Trophoblast cell (in vitro differentiated cells and primary cell): ENCODE data around the gene WDR74.

Source experiments
- DNase-seq, 2 donors: peaks; one replicate each; pipeline ENCODE4 v3.0.0-alpha.2; 2016
- H2AFZ ChIP-seq: 2 replicates; pipeline ENCODE4 v1.6.1; 2013; ENCODE audit warnings: low read length, moderate library complexity, mild to moderate bottlenecking; ENCODE audit not compliant: insufficient read depth, poor library complexity
- H2AK5ac ChIP-seq: 2 replicates; pipeline ENCODE4 v1.6.1; 2013; ENCODE audit warnings: mild to moderate bottlenecking, low read length
- H2BK120ac ChIP-seq: 2 replicates; pipeline ENCODE4 v1.6.1; 2013; ENCODE audit warnings: low read length, mild to moderate bottlenecking, moderate library complexity; ENCODE audit not compliant: insufficient read depth, poor library complexity
- H2BK12ac ChIP-seq: 2 replicates; pipeline ENCODE4 v1.6.1; 2013; ENCODE audit warnings: mild to moderate bottlenecking, low read length, moderate library complexity
- H2BK5ac ChIP-seq: 2 replicates; pipeline ENCODE4 v1.6.1; 2013; ENCODE audit warnings: low read length, low read depth, moderate library complexity, mild to moderate bottlenecking; ENCODE audit not compliant: poor library complexity
- H3K14ac ChIP-seq: 2 replicates; pipeline ENCODE4 v1.6.1; 2013; ENCODE audit warnings: mild to moderate bottlenecking, low read length
- H3K18ac ChIP-seq: 2 replicates; pipeline ENCODE4 v1.6.1; 2013; ENCODE audit warnings: mild to moderate bottlenecking, low read length
- H3K23ac ChIP-seq: 2 replicates; pipeline ENCODE4 v1.6.1; 2013; ENCODE audit warnings: low read length
- H3K27ac ChIP-seq: 2 replicates; pipeline ENCODE4 v1.5.1; 2013; ENCODE audit warnings: low read depth, mild to moderate bottlenecking, inconsistent platforms, low read length, moderate library complexity
- H3K27me3 ChIP-seq: 2 replicates; pipeline ENCODE4 v1.6.1; 2013; ENCODE audit warnings: inconsistent platforms, mild to moderate bottlenecking, low read length, moderate library complexity; ENCODE audit not compliant: insufficient read depth
- H3K36me3 ChIP-seq, 2 experiments: 1 replicate in 1 of 2; 2 replicates in 1 of 2; pipeline ENCODE4 v1.6.1; 2013; ENCODE audit warnings: low read length in 2 of 2, mild to moderate bottlenecking in 2 of 2, moderate library complexity in 1 of 2; ENCODE audit not compliant: insufficient read depth in 2 of 2, control insufficient read depth in 1 of 2
- H3K4ac ChIP-seq: 2 replicates; pipeline ENCODE4 v1.6.1; 2013; ENCODE audit warnings: low read depth, mild to moderate bottlenecking, low read length, moderate library complexity
- H3K4me1 ChIP-seq, 2 experiments: 1 replicate in 1 of 2; 2 replicates in 1 of 2; pipeline ENCODE4 v1.6.1; 2013; ENCODE audit warnings: low read length in 2 of 2, mild to moderate bottlenecking in 2 of 2, moderate library complexity in 1 of 2; ENCODE audit not compliant: insufficient read depth in 2 of 2, control insufficient read depth in 1 of 2
- H3K4me2 ChIP-seq: 2 replicates; pipeline ENCODE4 v1.6.1; 2013; ENCODE audit warnings: inconsistent platforms, mild to moderate bottlenecking, low read length, moderate library complexity
- H3K4me3 ChIP-seq: 2 replicates; pipeline ENCODE4 v1.5.1; 2013; ENCODE audit warnings: mild to moderate bottlenecking, low read depth, low read length, inconsistent platforms
- H3K79me1 ChIP-seq: one replicate; pipeline ENCODE4 v1.6.1; 2013; ENCODE audit warnings: low read length
- H3K79me2 ChIP-seq: 2 replicates; pipeline ENCODE4 v1.6.1; 2013; ENCODE audit warnings: low read length, mild to moderate bottlenecking; ENCODE audit not compliant: control insufficient read depth, insufficient read depth, poor library complexity
- H3K9ac ChIP-seq: 2 replicates; pipeline ENCODE4 v1.6.1; 2013; ENCODE audit warnings: mild to moderate bottlenecking, low read length
- H3K9me3 ChIP-seq: 2 replicates; pipeline ENCODE4 v1.6.1; 2013; ENCODE audit warnings: low read depth, mild to moderate bottlenecking, control low read depth, inconsistent platforms, low read length; ENCODE audit not compliant: insufficient read depth
- H4K12ac ChIP-seq: 2 replicates; pipeline ENCODE4 v1.6.1; 2013; ENCODE audit warnings: low read depth, mild to moderate bottlenecking, low read length, moderate library complexity
- H4K8ac ChIP-seq: 2 replicates; pipeline ENCODE4 v1.6.1; 2013; ENCODE audit warnings: low read depth, mild to moderate bottlenecking, low read length, moderate library complexity
- H4K91ac ChIP-seq: one replicate; pipeline ENCODE4 v1.6.1; 2013; ENCODE audit warnings: low read depth, mild to moderate bottlenecking, low read length, moderate library complexity
- WGBS: extraction: QIAGEN DNeasy Blood & Tissue Kit; methylation state at CpG from one replicate; pipeline ENCODE4 v1.1.7; 2013; ENCODE audit warnings: missing lambda C conversion rate; ENCODE audit not compliant: insufficient read length, insufficient coverage; ENCODE audit errors: extremely low coverage; 5-methylcytosine and 5-hydroxymethylcytosine counted together

Gene WDR74

GRCh38 chr11:62816557-62816956 lies 22.8 kb downstream of the WDR74 start:
- no peak overlapping the region for H3K27ac ChIP-seq
- H3K4ac ChIP-seq = no peak overlapping the region
- H3K4me3 ChIP-seq = no peak overlapping the region
- no peak overlapping the region for H2BK5ac ChIP-seq
- H3K9ac ChIP-seq = no peak overlapping the region
- H2AFZ ChIP-seq = no peak overlapping the region
- no peak overlapping the region for H2BK120ac ChIP-seq
- H3K4me1 ChIP-seq = no peaks in the 10 kb centered on the region
- no peaks in the 10 kb centered on the region for H3K79me1 ChIP-seq
- peaks cover 42 to 46% of the 10 kb centered on the region in 2 experiments for H3K36me3 ChIP-seq
- no peak overlapping the region for H2BK12ac ChIP-seq
- no CpG with 5 or more reads among the region's 8 CpGs for WGBS
- H3K18ac ChIP-seq = no peak overlapping the region
- no peaks in the 10 kb centered on the region for H3K9me3 ChIP-seq
- H3K27me3 ChIP-seq = no peaks in the 10 kb centered on the region
- no peak overlapping the region for H4K12ac ChIP-seq
- no peak overlapping the region for H3K23ac ChIP-seq
- H3K79me2 ChIP-seq = no peaks in the 10 kb centered on the region
- DNase-seq = no peak
- H3K14ac ChIP-seq = no peak overlapping the region
- no peak overlapping the region for H4K8ac ChIP-seq
- H4K91ac ChIP-seq = no peak overlapping the region
- no peak overlapping the region for H2AK5ac ChIP-seq
- H3K4me2 ChIP-seq = no peak overlapping the region

- Histone ChIP-seq H3K4ac (no peak overlapping the region), H3K18ac (no peak overlapping the region), H3K79me2 (no peaks in the 10 kb centered on the region), H2BK120ac (no peak overlapping the region), H4K91ac (no peak overlapping the region), H3K14ac (no peak overlapping the region), H4K8ac (no peak overlapping the region), H3K4me1 (peaks cover 0 to 4% of the 10 kb centered on the region in 2 experiments), H3K4me2 (no peak overlapping the region), H4K12ac (no peak overlapping the region), H3K4me3 (no peak overlapping the region), H2AFZ (no peak overlapping the region), H2BK5ac (no peak overlapping the region), H3K27me3 (no peaks in the 10 kb centered on the region), H3K9me3 (no peaks in the 10 kb centered on the region), H2AK5ac (no peak overlapping the region), H3K9ac (no peak overlapping the region), H3K79me1 (no peaks in the 10 kb centered on the region), H2BK12ac (no peak overlapping the region), H3K27ac (no peak overlapping the region), H3K23ac (no peak overlapping the region), H3K36me3 (peaks cover 15 to 17% of the 10 kb centered on the region in 2 experiments)
- no CpG with 5 or more reads among the region's 2 CpGs for WGBS
- DNase-seq = no peak
Observed at GRCh38 chr11:62811659-62812058, 27.7 kb downstream of the WDR74 start.

- H3K4ac ChIP-seq = no peak overlapping the region
- no peak overlapping the region for H3K14ac ChIP-seq
- H3K4me1 ChIP-seq = peaks cover 7 to 12% of the 10 kb centered on the region in 2 experiments
- no peak overlapping the region for H3K18ac ChIP-seq
- no peaks in the 10 kb centered on the region for H3K79me2 ChIP-seq
- H4K8ac ChIP-seq = no peak overlapping the region
- H3K27ac ChIP-seq = no peak overlapping the region
- H3K27me3 ChIP-seq = no peaks in the 10 kb centered on the region
- H3K4me2 ChIP-seq = no peak overlapping the region
- no peak overlapping the region for H2BK5ac ChIP-seq
- H2AFZ ChIP-seq = no peak overlapping the region
- H3K9me3 ChIP-seq = no peaks in the 10 kb centered on the region
- peaks cover under 1% of the 10 kb centered on the region for H3K79me1 ChIP-seq
- no peak overlapping the region for H2BK120ac ChIP-seq
- DNase-seq = no peak
- WGBS = no CpG with 5 or more reads among the region's 1 CpG
- H3K23ac ChIP-seq = no peak overlapping the region
- H3K4me3 ChIP-seq = no peak overlapping the region
- H2BK12ac ChIP-seq = no peak overlapping the region
- H3K9ac ChIP-seq = no peak overlapping the region
- H4K12ac ChIP-seq = no peak overlapping the region
- H2AK5ac ChIP-seq = no peak overlapping the region
- no peak overlapping the region for H4K91ac ChIP-seq
- H3K36me3 ChIP-seq = peaks cover 13 to 14% of the 10 kb centered on the region in 2 experiments
Observed at GRCh38 chr11:62810748-62811147, 28.6 kb downstream of the WDR74 start.

DNA sequence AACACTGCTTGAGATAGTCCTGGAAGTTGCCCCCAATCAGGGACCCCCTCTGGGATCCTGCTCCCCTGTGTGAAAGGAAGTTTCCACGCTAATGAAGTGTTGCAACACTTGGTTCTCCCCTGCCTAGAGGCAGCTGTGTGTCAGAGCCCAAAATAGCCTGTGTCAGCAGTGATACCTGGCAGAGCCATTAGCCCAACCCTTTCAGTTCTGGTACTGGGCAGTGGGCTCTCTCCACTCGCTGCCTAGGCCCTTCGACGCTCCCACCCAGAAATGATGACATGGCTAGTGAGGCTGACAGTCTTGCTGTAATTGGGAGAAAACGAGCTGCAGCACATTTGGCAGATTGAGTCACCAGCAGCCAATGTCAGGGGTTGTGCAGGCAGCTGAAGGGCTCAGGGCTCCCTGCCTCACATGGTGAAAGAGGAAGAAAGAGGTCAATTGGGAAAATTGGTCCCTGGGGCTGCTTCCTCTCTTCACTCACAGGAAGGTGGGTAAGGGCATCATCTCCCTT lies 32.7 kb downstream of the WDR74 start:
- no peak overlapping the region for H3K14ac ChIP-seq
- H3K79me2 ChIP-seq = peaks cover 9% of the 10 kb centered on the region
- H2BK5ac ChIP-seq = no peak overlapping the region
- no peak overlapping the region for H3K23ac ChIP-seq
- WGBS = no CpG with 5 or more reads among the region's 5 CpGs
- H3K27ac ChIP-seq = peak overlapping the region; percentile 7
- no peak overlapping the region for H3K4me3 ChIP-seq
- H3K4me2 ChIP-seq = no peak overlapping the region
- H3K9ac ChIP-seq = no peak overlapping the region
- peaks cover 7 to 15% of the 10 kb centered on the region in 2 experiments for H3K4me1 ChIP-seq
- no peak overlapping the region for H2BK12ac ChIP-seq
- H3K36me3 ChIP-seq = peaks cover 16 to 19% of the 10 kb centered on the region in 2 experiments
- no peak overlapping the region for H2AFZ ChIP-seq
- DNase-seq = peak in 1 of 2 donors; percentile 38
- H3K9me3 ChIP-seq = no peaks in the 10 kb centered on the region
- H2BK120ac ChIP-seq = no peak overlapping the region
- no peak overlapping the region for H2AK5ac ChIP-seq
- no peak overlapping the region for H4K8ac ChIP-seq
- H3K4ac ChIP-seq = no peak overlapping the region
- H3K79me1 ChIP-seq = peaks cover 8% of the 10 kb centered on the region
- no peak overlapping the region for H3K18ac ChIP-seq
- no peak overlapping the region for H4K12ac ChIP-seq
- H4K91ac ChIP-seq = no peak overlapping the region
- H3K27me3 ChIP-seq = no peaks in the 10 kb centered on the region
